HG03460 (cell line): Measurements from ENCODE around the gene NECTIN2.
"Not testable (repeated sequence)": the region's sequence is repeated elsewhere in the genome, so short reads cannot be mapped to it uniquely, and the experiment has no call there.

Experiments used
- ATAC-seq: cut with Tn5 transposase; IDR thresholded peaks from one replicate; pipeline ENCODE4 v1.9.1; 2021; ENCODE audit not compliant: unreplicated experiment

Gene NECTIN2

GRCh38 chr19:44882063-44882462 lies 36.0 kb downstream of the NECTIN2 start:
- ATAC-seq: no peak

GRCh38 chr19:44882619-44883397 lies 36.7 kb downstream of the NECTIN2 start:
- not testable (repeated sequence) for ATAC-seq

GRCh38 chr19:44883922-44884321 lies 37.8 kb downstream of the NECTIN2 start:
- no peak for ATAC-seq

- no peak for ATAC-seq
These were observed 38.5 kb downstream of the NECTIN2 start for GRCh38 chr19:44884566-44884965.

- ATAC-seq: no peak
These were observed 40.0 kb downstream of the NECTIN2 start for GRCh38 chr19:44886141-44886540.

- ATAC-seq: no peak
These were observed 41.6 kb downstream of the NECTIN2 start for GRCh38 chr19:44887648-44888047.

- ATAC-seq: not testable (repeated sequence)
These were observed 42.2 kb downstream of the NECTIN2 start for GRCh38 chr19:44888335-44888734.

- ATAC-seq: no peak
These were observed 43.8 kb downstream of the NECTIN2 start for GRCh38 chr19:44889830-44890365.

GRCh38 chr19:44890366-44891015 lies 44.4 kb downstream of the NECTIN2 start:
- peak; percentile 78 for ATAC-seq

GRCh38 chr19:44891016-44891882 lies 45.2 kb downstream of the NECTIN2 start, which contains the start of gene TOMM40:
Gene TOMM40, plus strand, starts transcription at chr19:44891254. Its CDS starts 162 bp downstream, at chr19:44891416.
- ATAC-seq: peak; percentile 59

GRCh38 chr19:44892932-44893331 lies 46.8 kb downstream of the NECTIN2 start:
- ATAC-seq: no peak

GRCh38 chr19:44893332-44894051 lies 47.4 kb downstream of the NECTIN2 start:
- no peak for ATAC-seq

GRCh38 chr19:44894052-44894400 lies 47.9 kb downstream of the NECTIN2 start:
- ATAC-seq: no peak

- ATAC-seq: no peak
These were observed 48.8 kb downstream of the NECTIN2 start for GRCh38 chr19:44894946-44895345.

GRCh38 chr19:44897835-44898234 lies 51.7 kb downstream of the NECTIN2 start:
- no peak for ATAC-seq

GRCh38 chr19:44900328-44901244 lies 54.5 kb downstream of the NECTIN2 start:
- ATAC-seq: no peak

- ATAC-seq: no peak
These were observed 57.1 kb downstream of the NECTIN2 start for GRCh38 chr19:44903216-44903601.

- no peak for ATAC-seq
These were observed 57.7 kb downstream of the NECTIN2 start for GRCh38 chr19:44903602-44904425.
